Activated CD8-positive, alpha-beta memory T cell treated with anti-CD3 and anti-CD28 coated beads, Interleukin-2, amount 10 ng/mL, durations not matched to agents 7 days and 5 days (primary cell): ENCODE results near the gene MTURN. TPM values are rescaled to one million over a fixed set of nuclear protein-coding genes. Genes with fewer than 3 reads are reported as not detected.
A peak's percentile ranks its signal among the peaks of the same experiment; 100 is the strongest.

Experiments used
- ATAC-seq: fragments of 150-1000 bp; cut with Tn5 transposase; one replicate; pipeline ENCODE4 v1.10.0; 2021; ENCODE audit warnings: moderate library complexity
- CTCF ChIA-PET: fragments of 350-600 bp; sonication (Branson Sonifier 250); formaldehyde crosslinking; loops from one replicate; lab custom pipeline; 2021; ENCODE audit warnings: antibody characterized with exemption; lab: Charles Lee
- DNase-seq: peaks from one replicate; pipeline ENCODE4 v3.0.0-alpha.2; 2020
- H3K27ac Mint-ChIP-seq: one replicate; pipeline ENCODE4 v1.8.0; 2021; ENCODE audit warnings: mild to moderate bottlenecking, mixed read lengths
- H3K27me3 Mint-ChIP-seq: one replicate; pipeline ENCODE4 v1.8.0; 2021; ENCODE audit warnings: mixed read lengths
- H3K36me3 Mint-ChIP-seq: one replicate; pipeline ENCODE4 v1.8.0; 2021; ENCODE audit warnings: mild to moderate bottlenecking, mixed read lengths
- H3K4me1 Mint-ChIP-seq: one replicate; pipeline ENCODE4 v1.8.0; 2021; ENCODE audit warnings: mixed read lengths
- H3K4me3 Mint-ChIP-seq: one replicate; pipeline ENCODE4 v1.8.0; 2021; ENCODE audit warnings: mild to moderate bottlenecking, moderate library complexity, mixed read lengths
- H3K9me3 Mint-ChIP-seq: one replicate; pipeline ENCODE4 v1.8.0; 2022; ENCODE audit warnings: low read depth, mixed read lengths
- total RNA-seq, 2 experiments: library from RNA; stranded (reverse); gene quantifications; one replicate each; pipeline ENCODE4 v1.2.3, GENCODE V29; 2021

Gene MTURN
- total RNA-seq, 2 experiments from 2014 or later, result 2.5 to 4.4 TPM

DNA sequence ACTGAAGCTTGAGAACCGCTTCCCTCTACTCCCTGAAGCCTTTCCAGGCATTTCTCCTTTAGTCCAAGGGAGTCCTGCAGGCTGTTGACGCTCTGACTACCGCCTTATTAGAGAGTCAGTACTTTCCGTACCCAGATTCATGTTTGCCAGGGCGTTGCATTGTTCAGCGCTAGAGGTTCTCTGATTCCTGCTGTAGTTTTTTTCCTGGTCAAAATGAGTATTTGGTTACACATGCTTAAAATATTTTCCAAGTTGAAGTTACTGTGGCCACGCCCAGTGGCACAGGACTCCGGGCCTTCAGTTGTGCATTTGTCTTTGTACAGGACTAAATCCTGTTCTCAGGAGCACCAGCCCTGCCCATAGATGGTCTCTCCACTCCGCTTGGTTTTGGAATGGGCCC lies 7.9 kb downstream of the MTURN start:
- ATAC-seq (no peak), DNase-seq (peak; percentile 35)
- Mint-ChIP-seq H3K36me3 (no peaks in the 10 kb centered on the region), H3K4me1 (peaks cover 15% of the 10 kb centered on the region), H3K27ac (no peak overlapping the region), H3K9me3 (no peaks in the 10 kb centered on the region), H3K27me3 (no peaks in the 10 kb centered on the region), H3K4me3 (no peak overlapping the region)
- CTCF ChIA-PET, result interaction anchor here (0.8 to 1.1 kb wide), 2 partner anchors 12 to 15 kb away, joined by 3 read pairs; no protein-coding TSS in a partner anchor

DNA sequence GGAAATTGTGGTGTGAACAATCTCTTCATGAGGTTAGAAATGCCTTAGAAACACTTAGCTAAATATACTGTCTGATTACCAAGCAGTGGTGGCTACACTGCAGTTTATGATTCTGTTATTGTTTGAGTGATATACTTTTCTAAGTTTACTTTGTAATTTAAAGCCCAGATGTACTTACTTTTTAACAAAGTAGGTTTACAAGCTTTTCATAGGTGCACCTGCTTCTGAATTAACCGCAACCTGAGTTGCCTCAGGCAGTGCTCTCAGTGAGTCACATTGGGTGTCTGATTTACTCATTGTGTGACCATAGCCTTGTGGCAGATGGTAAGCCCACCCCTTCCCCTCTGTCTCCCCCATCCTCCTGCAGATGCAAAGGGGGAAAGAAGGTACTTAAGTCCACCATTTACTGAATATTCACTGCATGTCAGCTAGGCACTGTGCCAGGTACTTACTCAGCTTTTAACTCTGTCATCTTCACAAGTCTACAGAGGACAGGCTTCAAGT lies 9.0 kb downstream of the MTURN start:
- DNase-seq (peak; percentile 55), ATAC-seq (peak; percentile 56)
- no peak overlapping the region for H3K4me3 Mint-ChIP-seq
- peaks cover 15% of the 10 kb centered on the region for H3K4me1 Mint-ChIP-seq
- no peaks in the 10 kb centered on the region for H3K9me3 Mint-ChIP-seq
- no peaks in the 10 kb centered on the region for H3K27me3 Mint-ChIP-seq
- no peak overlapping the region for H3K27ac Mint-ChIP-seq
- CTCF ChIA-PET, result interaction anchor here (1.4 kb wide), 1 partner anchor 9 kb away, joined by 4 read pairs; the partner anchor contains the start of gene MTURN
- H3K36me3 Mint-ChIP-seq, result no peaks in the 10 kb centered on the region

DNA sequence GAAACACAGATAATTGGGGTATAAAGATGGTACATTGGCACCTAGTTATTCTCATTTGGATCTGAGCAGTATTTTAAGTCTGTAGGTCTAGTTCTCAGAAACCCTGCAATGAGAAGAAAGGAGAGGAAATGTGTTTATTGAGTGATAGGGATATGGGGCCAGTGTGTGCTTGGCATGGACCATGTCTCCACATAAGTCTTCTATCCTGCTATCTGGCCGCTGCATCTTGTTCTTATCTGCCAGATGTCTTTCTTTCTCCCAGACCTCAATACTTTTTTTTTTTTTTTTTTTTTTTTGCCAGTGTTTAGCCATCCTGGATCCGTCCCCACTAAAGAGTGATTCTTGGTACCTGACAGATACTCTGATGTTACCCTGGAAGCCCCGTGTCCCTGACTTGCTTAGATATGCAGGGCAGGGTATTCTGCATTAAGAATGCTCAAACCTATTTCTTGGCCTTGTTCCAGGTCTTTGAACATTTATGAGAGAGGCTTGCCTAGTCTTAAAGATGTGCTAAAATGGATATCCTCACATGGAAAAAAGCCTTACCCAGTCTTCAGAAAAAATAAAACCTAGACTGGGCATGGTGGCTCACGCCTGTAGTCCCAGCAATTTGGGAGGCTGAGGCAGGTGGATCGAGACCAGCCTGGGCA lies 10.0 kb downstream of the MTURN start:
- CTCF ChIA-PET, result interaction anchor here (1.4 kb wide), 1 partner anchor 10 kb away, joined by 4 read pairs; the partner anchor contains the start of gene MTURN

DNA sequence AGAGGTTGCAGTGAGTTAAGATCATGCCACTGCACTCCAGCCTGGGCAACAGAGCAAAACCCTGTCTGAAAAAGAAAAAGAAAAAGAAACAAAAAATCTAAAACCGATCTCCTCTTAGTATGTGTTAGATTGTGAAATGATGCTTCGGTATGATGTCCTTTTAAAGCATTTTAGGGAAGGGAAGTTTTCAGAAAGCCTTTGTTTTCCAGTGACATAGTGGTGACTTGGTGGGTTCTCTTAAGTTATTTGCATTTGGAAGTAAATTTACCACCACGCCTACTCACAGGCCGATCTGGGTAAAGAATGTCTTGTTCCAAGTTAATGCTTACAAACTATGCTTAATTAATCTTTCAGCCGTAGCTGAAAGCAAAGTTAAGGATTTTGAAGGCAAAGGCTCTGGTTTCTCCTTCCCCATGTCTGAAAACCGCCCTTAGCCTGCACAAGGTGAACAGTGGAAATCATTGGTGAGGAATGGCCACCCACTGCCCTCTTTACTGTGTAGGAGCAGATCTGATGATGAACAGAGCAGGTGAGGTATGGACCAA lies 10.7 kb downstream of the MTURN start:
- DNase-seq, result peak; percentile 7
- Mint-ChIP-seq H3K4me3 (no peak overlapping the region), H3K27ac (no peak overlapping the region), H3K36me3 (no peaks in the 10 kb centered on the region), H3K9me3 (no peaks in the 10 kb centered on the region), H3K4me1 (peaks cover 22% of the 10 kb centered on the region), H3K27me3 (no peaks in the 10 kb centered on the region)
- CTCF ChIA-PET, result no interaction called here
- ATAC-seq, result no peak

More for the DNA sequence above, 10.0 kb downstream of the MTURN start:
- no peaks in the 10 kb centered on the region for H3K27me3 Mint-ChIP-seq
- H3K4me3 Mint-ChIP-seq, result no peak overlapping the region
- H3K36me3 Mint-ChIP-seq, result no peaks in the 10 kb centered on the region
- H3K4me1 Mint-ChIP-seq, result peaks cover 22% of the 10 kb centered on the region
- H3K27ac Mint-ChIP-seq, result no peak overlapping the region
- ATAC-seq (no peak), DNase-seq (no peak)
- no peaks in the 10 kb centered on the region for H3K9me3 Mint-ChIP-seq

DNA sequence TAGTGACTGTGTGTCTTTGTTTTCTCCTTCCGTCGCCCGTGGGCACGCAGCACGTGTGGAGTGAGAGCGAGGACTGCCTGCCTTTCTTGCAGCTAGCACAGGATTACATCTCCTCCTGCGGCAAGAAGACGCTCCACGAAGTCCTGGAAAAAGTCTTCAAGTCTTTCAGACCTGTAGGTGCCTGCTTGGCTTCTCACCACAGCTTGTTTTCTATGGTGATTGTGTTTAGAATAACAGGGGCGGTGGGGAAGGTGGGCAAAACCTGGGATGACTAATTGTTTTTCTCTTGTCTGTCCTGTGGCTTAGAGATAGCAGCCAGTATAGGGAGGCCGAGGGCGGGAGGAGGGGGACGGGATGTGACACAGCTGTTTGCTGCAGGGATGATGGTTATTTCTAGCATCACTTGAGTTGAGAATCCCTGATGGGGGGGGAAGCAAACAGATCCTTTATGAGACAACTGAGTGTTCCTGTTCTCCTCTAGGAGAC lies 11.4 kb downstream of the MTURN start:
- peak; percentile 40 for DNase-seq
- no peaks in the 10 kb centered on the region for H3K36me3 Mint-ChIP-seq
- CTCF ChIA-PET, result no interaction called here
- H3K9me3 Mint-ChIP-seq, result no peaks in the 10 kb centered on the region
- peaks cover 22% of the 10 kb centered on the region for H3K4me1 Mint-ChIP-seq
- no peaks in the 10 kb centered on the region for H3K27me3 Mint-ChIP-seq
- no peak for ATAC-seq
- no peak overlapping the region for H3K4me3 Mint-ChIP-seq
- no peak overlapping the region for H3K27ac Mint-ChIP-seq

GRCh38 chr7:30147223-30147622 lies 12.4 kb downstream of the MTURN start:
- H3K4me1 Mint-ChIP-seq, result peaks cover 22% of the 10 kb centered on the region
- ATAC-seq (no peak), DNase-seq (peak; percentile 46)
- CTCF ChIA-PET, result no interaction called here
- H3K9me3 Mint-ChIP-seq, result no peaks in the 10 kb centered on the region
- H3K27me3 Mint-ChIP-seq, result no peaks in the 10 kb centered on the region
- no peak overlapping the region for H3K27ac Mint-ChIP-seq
- H3K4me3 Mint-ChIP-seq, result no peak overlapping the region
- no peaks in the 10 kb centered on the region for H3K36me3 Mint-ChIP-seq

GRCh38 chr7:30147785-30148184 lies 13.0 kb downstream of the MTURN start:
- CTCF ChIA-PET, result no interaction called here
- ATAC-seq (no peak), DNase-seq (peak; percentile 5)
- Mint-ChIP-seq H3K36me3 (no peaks in the 10 kb centered on the region), H3K27me3 (no peaks in the 10 kb centered on the region), H3K4me1 (peaks cover 22% of the 10 kb centered on the region), H3K27ac (no peak overlapping the region), H3K4me3 (no peak overlapping the region), H3K9me3 (no peaks in the 10 kb centered on the region)

DNA sequence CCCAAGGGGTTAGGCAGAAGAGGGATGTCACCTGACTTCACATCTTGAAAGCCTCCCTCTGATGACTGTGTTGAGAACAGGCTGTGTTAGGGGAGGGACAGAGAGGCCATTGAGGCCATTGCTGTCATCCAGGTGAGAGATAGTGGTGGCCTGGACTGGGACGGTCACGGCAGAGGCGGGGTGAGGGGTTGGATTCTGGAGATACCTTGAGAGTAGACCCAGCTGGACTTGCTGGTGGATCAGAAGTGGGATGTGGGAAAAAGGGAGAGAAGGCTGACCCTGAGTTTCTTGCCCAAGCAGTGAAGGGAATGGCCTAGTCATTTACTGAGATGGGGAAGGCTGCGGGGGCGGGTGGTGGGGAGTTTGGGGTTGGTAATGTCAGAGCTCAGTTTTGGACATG lies 13.6 kb downstream of the MTURN start:
- no peak overlapping the region for H3K4me3 Mint-ChIP-seq
- CTCF ChIA-PET, result no interaction called here
- H3K4me1 Mint-ChIP-seq, result peaks cover 19% of the 10 kb centered on the region
- DNase-seq, result peak; percentile 19
- H3K9me3 Mint-ChIP-seq, result no peaks in the 10 kb centered on the region
- H3K27me3 Mint-ChIP-seq, result no peaks in the 10 kb centered on the region
- H3K36me3 Mint-ChIP-seq, result no peaks in the 10 kb centered on the region
- H3K27ac Mint-ChIP-seq, result peak overlapping the region; percentile 61
- no peak for ATAC-seq

- ATAC-seq (peak; percentile 61), DNase-seq (peak; percentile 49)
- Mint-ChIP-seq H3K4me1 (peaks cover 13% of the 10 kb centered on the region), H3K9me3 (no peaks in the 10 kb centered on the region), H3K27ac (no peak overlapping the region), H3K4me3 (peak overlapping the region; percentile 17), H3K27me3 (no peaks in the 10 kb centered on the region), H3K36me3 (no peaks in the 10 kb centered on the region)
- CTCF ChIA-PET, result no interaction called here
Measured at GRCh38 chr7:30148951-30149459, 14.2 kb downstream of the MTURN start.

GRCh38 chr7:30149640-30150272 lies 15.0 kb downstream of the MTURN start:
- Mint-ChIP-seq H3K27me3 (no peaks in the 10 kb centered on the region), H3K4me1 (peaks cover 8% of the 10 kb centered on the region), H3K27ac (no peak overlapping the region), H3K4me3 (no peak overlapping the region), H3K9me3 (no peaks in the 10 kb centered on the region), H3K36me3 (no peaks in the 10 kb centered on the region)
- ATAC-seq, result no peak
- no peak for DNase-seq
- CTCF ChIA-PET, result no interaction called here

GRCh38 chr7:30150711-30151110 lies 15.9 kb downstream of the MTURN start:
- Mint-ChIP-seq H3K4me3 (no peak overlapping the region), H3K27me3 (no peaks in the 10 kb centered on the region), H3K4me1 (peaks cover 12% of the 10 kb centered on the region), H3K9me3 (no peaks in the 10 kb centered on the region), H3K27ac (no peak overlapping the region), H3K36me3 (no peaks in the 10 kb centered on the region)
- no peak for ATAC-seq
- DNase-seq, result no peak
- CTCF ChIA-PET, result interaction anchor here (0.5 kb wide), 1 partner anchor 596 kb away, joined by 3 read pairs; no protein-coding TSS in a partner anchor

DNA sequence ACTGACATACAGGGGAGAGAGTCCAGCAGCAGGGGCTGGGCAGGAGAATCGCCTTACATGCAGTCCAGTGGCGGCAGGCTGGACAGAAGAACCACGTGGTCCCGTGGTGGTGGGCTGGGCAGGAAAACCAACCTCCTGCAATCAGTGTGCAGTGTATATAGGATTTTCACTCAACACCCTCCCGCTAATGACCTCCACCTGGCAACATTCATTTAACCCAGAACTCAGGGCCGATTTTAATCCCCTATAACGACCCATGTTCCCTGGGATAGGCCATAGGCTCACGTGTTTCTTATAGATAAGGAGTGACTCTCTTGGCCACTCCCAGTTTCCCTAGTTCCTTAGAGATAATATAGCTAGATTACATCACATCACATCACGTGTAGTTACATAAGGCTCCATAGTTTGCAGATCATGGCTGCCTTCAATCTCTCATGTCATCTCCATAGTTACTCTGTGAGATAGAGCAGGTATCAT lies 19.4 kb downstream of the MTURN start:
- DNase-seq (no peak), ATAC-seq (no peak)
- Mint-ChIP-seq H3K9me3 (no peaks in the 10 kb centered on the region), H3K36me3 (no peaks in the 10 kb centered on the region), H3K27ac (no peak overlapping the region), H3K4me3 (no peak overlapping the region), H3K27me3 (no peaks in the 10 kb centered on the region), H3K4me1 (peaks cover 23% of the 10 kb centered on the region)
- CTCF ChIA-PET, result interaction anchor here (1.4 kb wide), 1 partner anchor 12 kb away, joined by 3 read pairs; no protein-coding TSS in a partner anchor

- Mint-ChIP-seq H3K9me3 (no peaks in the 10 kb centered on the region), H3K36me3 (no peaks in the 10 kb centered on the region), H3K27me3 (no peaks in the 10 kb centered on the region), H3K4me3 (no peak overlapping the region), H3K27ac (no peak overlapping the region), H3K4me1 (peaks cover 31% of the 10 kb centered on the region)
- DNase-seq (no peak), ATAC-seq (no peak)
- CTCF ChIA-PET, result interaction anchor here (1.4 kb wide), 1 partner anchor 13 kb away, joined by 3 read pairs; no protein-coding TSS in a partner anchor
Measured at GRCh38 chr7:30155481-30155880, 20.7 kb downstream of the MTURN start.
